Kidney (tissue), 14 donors: Measurements from ENCODE around the gene HEMGN. TPM values are rescaled to one million over a fixed set of nuclear protein-coding genes. Genes with fewer than 3 reads are reported as not detected.

Experiments
- DNase-seq, 5 donors: peaks; one replicate each; pipeline ENCODE4 v3.0.0-alpha.2; 2013 to 2020
- FAIRE-seq: peaks from 2 replicates; lab custom pipeline; 2012; peaks lifted over from hg19 to GRCh38; lab: Jason Lieb, UNC
- H3K27ac ChIP-seq, 2 donors: one replicate each; pipeline ENCODE4 v1.7.0; 2013; ENCODE audit warnings: low read depth in 2 of 2, low read length in 2 of 2, inconsistent platforms in 1 of 2
- H3K27me3 ChIP-seq: one replicate; pipeline ENCODE4 v1.7.1; 2013; ENCODE audit warnings: low read length, inconsistent platforms; ENCODE audit not compliant: control insufficient read depth, insufficient read depth
- H3K36me3 ChIP-seq, 3 donors: one replicate each; pipeline versions ENCODE4 v1.7.0 to v1.7.1; 2013; ENCODE audit warnings: low read length in 3 of 3, control low read depth in 1 of 3, inconsistent platforms in 1 of 3; ENCODE audit not compliant: insufficient read depth in 3 of 3, control insufficient read depth in 2 of 3
- H3K4me1 ChIP-seq, 3 donors: one replicate each; pipeline versions ENCODE4 v1.7.0 to v1.7.1; 2013; ENCODE audit warnings: low read length in 3 of 3, inconsistent platforms in 1 of 3, low read depth in 1 of 3; ENCODE audit not compliant: control insufficient read depth in 2 of 3, insufficient read depth in 2 of 3
- H3K4me3 ChIP-seq, 3 donors: one replicate each; pipeline versions ENCODE4 v1.7.0 to v1.8.1; 2013; ENCODE audit warnings: low read length in 3 of 3, control low read depth in 1 of 3, inconsistent platforms in 1 of 3
- H3K9ac ChIP-seq, 3 donors: one replicate each; pipeline versions ENCODE4 v1.7.0 to v1.7.1; 2013; ENCODE audit warnings: low read length in 3 of 3, control low read depth in 1 of 3, inconsistent platforms in 1 of 3
- H3K9me3 ChIP-seq, 3 donors: one replicate each; pipeline versions ENCODE4 v1.7.0 to v1.7.1; 2013; ENCODE audit warnings: low read length in 3 of 3, control low read depth in 1 of 3, inconsistent platforms in 1 of 3; ENCODE audit not compliant: control insufficient read depth in 2 of 3, insufficient read depth in 1 of 3
- intact Hi-C: fragments of 100-400 bp; cut with DNase I; formaldehyde crosslinking; loops from one replicate; pipeline ENCODE4 v1.11.1; 2022
- polyA plus RNA-seq: library from polyadenylated mRNA; stranded (reverse); fragments of 350-450 nt; fragmentation: Illumina TruSeq; extraction: RNeasy Lipid Tissue Mini Kit (QIAGEN cat#74804); gene quantifications from one replicate; pipeline ENCODE4 v1.2.3, GENCODE V29; 2014; ENCODE audit warnings: low read depth, low replicate concordance; ENCODE audit not compliant: insufficient read depth
- total RNA-seq: library from RNA; stranded (reverse); fragmentation: NEBNext Ultra II Directional; extraction: Animal tissue kit (Norgen Biotek cat#: 25700); gene quantifications from one replicate; pipeline ENCODE4 v1.2.1, GENCODE V29; 2021
- TF ChIP-seq, protein P1 (sequence below): IDR thresholded peaks from 3 replicates; pipeline ENCODE4 v1.5.1; 2012; ENCODE audit warnings: mild to moderate bottlenecking, moderate library complexity, borderline replicate concordance; ENCODE audit not compliant: insufficient read depth; ENCODE audit errors: extremely low read depth
- donor health status: control.
- donor health status: control.
- donor health status: control.
- donor health status: control.
- donor health status: control.
- donor health status: DM: yes; HTN: yes; CAD: no.
- donor health status: Normal renal cell carcinoma (clear cell type).

Gene HEMGN
- total and polyA plus RNA-seq, 2 donors from 2014 or later: 0.16 TPM; not detected in 1

DNA sequence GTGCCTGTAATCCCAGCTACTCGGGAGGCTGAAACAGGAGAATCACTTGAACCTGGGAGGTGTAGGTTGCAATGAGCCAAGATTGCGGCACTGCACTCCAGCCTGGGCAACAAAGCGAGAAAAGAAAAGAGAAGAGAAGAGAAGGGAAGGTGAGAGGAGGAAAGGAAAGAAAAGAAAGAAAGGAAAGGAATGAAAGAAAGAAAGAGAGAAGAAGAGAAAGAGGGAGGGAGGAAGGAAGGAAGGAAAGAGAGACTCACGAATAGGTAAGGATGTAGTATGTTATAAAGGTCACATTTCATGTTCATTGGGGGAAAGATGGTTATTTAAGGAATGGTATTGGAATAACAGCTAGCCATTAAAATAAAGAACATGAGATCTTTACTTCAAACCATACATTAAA, 34.8 kb upstream of the HEMGN start:
- TF ChIP-seq, protein P1, sequence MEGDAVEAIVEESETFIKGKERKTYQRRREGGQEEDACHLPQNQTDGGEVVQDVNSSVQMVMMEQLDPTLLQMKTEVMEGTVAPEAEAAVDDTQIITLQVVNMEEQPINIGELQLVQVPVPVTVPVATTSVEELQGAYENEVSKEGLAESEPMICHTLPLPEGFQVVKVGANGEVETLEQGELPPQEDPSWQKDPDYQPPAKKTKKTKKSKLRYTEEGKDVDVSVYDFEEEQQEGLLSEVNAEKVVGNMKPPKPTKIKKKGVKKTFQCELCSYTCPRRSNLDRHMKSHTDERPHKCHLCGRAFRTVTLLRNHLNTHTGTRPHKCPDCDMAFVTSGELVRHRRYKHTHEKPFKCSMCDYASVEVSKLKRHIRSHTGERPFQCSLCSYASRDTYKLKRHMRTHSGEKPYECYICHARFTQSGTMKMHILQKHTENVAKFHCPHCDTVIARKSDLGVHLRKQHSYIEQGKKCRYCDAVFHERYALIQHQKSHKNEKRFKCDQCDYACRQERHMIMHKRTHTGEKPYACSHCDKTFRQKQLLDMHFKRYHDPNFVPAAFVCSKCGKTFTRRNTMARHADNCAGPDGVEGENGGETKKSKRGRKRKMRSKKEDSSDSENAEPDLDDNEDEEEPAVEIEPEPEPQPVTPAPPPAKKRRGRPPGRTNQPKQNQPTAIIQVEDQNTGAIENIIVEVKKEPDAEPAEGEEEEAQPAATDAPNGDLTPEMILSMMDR: no peak
- no peaks in the 10 kb centered on the region for H3K4me1 ChIP-seq
- no peaks in the 10 kb centered on the region for H3K27me3 ChIP-seq
- no peak overlapping the region for H3K4me3 ChIP-seq
- H3K9ac ChIP-seq: no peak overlapping the region
- H3K9me3 ChIP-seq: no peaks in the 10 kb centered on the region
- no peak for DNase-seq
- H3K36me3 ChIP-seq: no peaks in the 10 kb centered on the region
- intact Hi-C loops: no loop called here
- no peak for FAIRE-seq
- no peak overlapping the region for H3K27ac ChIP-seq

DNA sequence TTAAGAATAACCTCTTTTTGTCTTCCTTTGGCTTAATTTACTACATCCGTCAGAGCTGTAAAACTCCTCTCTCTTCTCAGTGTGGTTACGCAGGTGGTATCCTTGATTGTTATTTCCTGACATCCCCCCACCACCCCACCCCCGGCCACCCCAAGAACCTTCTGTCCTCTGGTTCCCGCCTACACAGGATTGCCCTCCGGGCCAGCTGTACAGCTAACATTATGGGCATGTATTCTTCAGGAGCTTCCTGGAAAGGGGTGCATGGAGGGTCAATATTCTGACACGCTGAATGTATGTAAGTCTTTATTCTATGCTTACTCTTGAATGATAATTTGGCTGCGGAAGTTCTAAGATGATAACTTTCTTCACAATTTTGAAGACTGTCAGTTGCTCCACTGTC, 32.2 kb upstream of the HEMGN start:
- H3K27ac ChIP-seq: no peak overlapping the region
- H3K36me3 ChIP-seq: no peaks in the 10 kb centered on the region
- TF ChIP-seq, protein P1: no peak
- FAIRE-seq (no peak), DNase-seq (no peak)
- no peak overlapping the region for H3K4me3 ChIP-seq
- H3K27me3 ChIP-seq: no peaks in the 10 kb centered on the region
- H3K9me3 ChIP-seq: no peaks in the 10 kb centered on the region
- H3K4me1 ChIP-seq: no peaks in the 10 kb centered on the region
- H3K9ac ChIP-seq: no peak overlapping the region
- intact Hi-C loops: no loop called here

DNA sequence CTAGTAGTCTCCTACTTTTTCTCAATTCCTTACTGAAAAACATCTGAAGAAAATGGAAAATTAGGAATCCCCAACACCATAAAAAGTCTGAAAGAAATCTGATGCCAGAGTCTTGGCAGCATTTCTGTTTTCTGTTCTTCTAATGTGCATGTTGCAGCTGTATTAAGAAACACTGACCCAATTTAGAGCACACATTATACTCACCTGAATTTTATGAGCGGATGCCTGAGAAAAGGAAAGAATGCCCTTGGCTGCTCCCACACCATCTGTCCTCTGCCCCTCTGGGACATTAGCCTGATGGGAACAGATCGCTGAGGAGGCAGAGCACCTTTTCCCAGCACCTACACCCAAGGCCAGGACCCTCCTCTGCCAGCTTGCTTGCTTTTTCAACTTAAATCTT, 31.0 kb upstream of the HEMGN start:
- FAIRE-seq: no peak
- Histone ChIP-seq H3K36me3 (no peaks in the 10 kb centered on the region), H3K4me3 (no peak overlapping the region), H3K27ac (no peak overlapping the region), H3K4me1 (no peaks in the 10 kb centered on the region), H3K9me3 (no peaks in the 10 kb centered on the region), H3K9ac (no peak overlapping the region), H3K27me3 (no peaks in the 10 kb centered on the region)
- no peak for DNase-seq
- TF ChIP-seq, protein P1: no peak
- intact Hi-C loops: no loop called here

DNA sequence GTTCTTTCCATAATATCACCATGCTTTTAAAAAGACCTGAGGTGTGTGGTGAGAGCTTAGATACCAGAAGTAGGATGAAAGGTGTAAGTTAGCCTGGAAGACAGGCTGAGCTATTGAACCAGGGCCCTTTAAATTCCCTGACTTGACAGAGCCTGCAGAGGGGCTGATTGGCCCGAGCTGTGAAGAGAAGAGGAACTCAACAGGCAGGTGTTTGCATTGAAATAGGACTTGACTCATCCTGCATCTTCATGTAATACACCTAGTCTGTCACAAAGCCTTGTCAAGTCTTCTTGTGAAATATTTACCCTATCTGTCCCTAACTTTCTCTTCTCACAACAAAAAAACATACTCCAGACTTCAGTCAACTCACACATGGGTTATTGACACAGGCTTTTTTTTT, 28.5 kb upstream of the HEMGN start:
- H3K36me3 ChIP-seq: no peaks in the 10 kb centered on the region
- H3K9ac ChIP-seq: no peak overlapping the region
- no peak overlapping the region for H3K4me3 ChIP-seq
- intact Hi-C loops: no loop called here
- no peaks in the 10 kb centered on the region for H3K27me3 ChIP-seq
- H3K4me1 ChIP-seq: no peaks in the 10 kb centered on the region
- FAIRE-seq (no peak), DNase-seq (no peak)
- no peaks in the 10 kb centered on the region for H3K9me3 ChIP-seq
- H3K27ac ChIP-seq: no peak overlapping the region
- TF ChIP-seq, protein P1: no peak
